ENCODE measurements around the gene DIS3L2.

- no peak for TF ChIP-seq EZH2phosphoT487 (IDR thresholded peaks at IDR 0.05; ENCODE audit: insufficient read depth, low read depth)
- no peak for TF ChIP-seq EZH2 (IDR thresholded peaks at IDR 0.05; ENCODE audit: insufficient read depth, poor library complexity, severe bottlenecking)
These were observed 276.6 kb downstream of the DIS3L2 start for GRCh38 chr2:232238108-232238507.
